K562 (cell line): ENCODE results near the gene UPF2. TPM values are rescaled to one million over a fixed set of nuclear protein-coding genes. Genes with fewer than 3 reads are reported as not detected.

ENCODE experiments used
- ARID1B ChIP-seq: fragments of 450-650 bp; IDR thresholded peaks from 2 replicates; pipeline ENCODE4 v1.6.1; 2016; ENCODE audit warnings: antibody characterized with exemption, mild to moderate bottlenecking, inconsistent platforms
- CBFA2T2 ChIP-seq: fragments of 450-650 bp; conservative IDR thresholded peaks from 2 replicates; pipeline ENCODE4 v1.6.1; 2017; ENCODE audit warnings: mild to moderate bottlenecking
- ETV1 ChIP-seq: fragments of 450-650 bp; conservative IDR thresholded peaks from 2 replicates; pipeline ENCODE4 v1.6.1; 2016; ENCODE audit warnings: missing genetic modification characterization, control low read depth, low read depth, missing compliant biosample characterization
- HDAC2 ChIP-seq: fragments of 450-650 bp; IDR thresholded peaks from 2 replicates; pipeline ENCODE4 v1.6.1; 2016; ENCODE audit warnings: mild to moderate bottlenecking
- HLTF ChIP-seq: fragments of 450-650 bp; IDR thresholded peaks from 2 replicates; pipeline ENCODE4 v1.6.1; 2016
- KLF16 ChIP-seq: IDR thresholded peaks from 2 replicates; pipeline ENCODE4 v1.6.1; 2016; ENCODE audit warnings: antibody characterized with exemption
- MEIS2 ChIP-seq: fragments of 450-650 bp; IDR thresholded peaks from 2 replicates; pipeline ENCODE4 v1.6.1; 2014; ENCODE audit warnings: mild to moderate bottlenecking; ENCODE audit not compliant: partially characterized antibody
- MTA3 ChIP-seq: fragments of 450-650 bp; formaldehyde crosslinking; IDR thresholded peaks from 2 replicates; pipeline ENCODE4 v1.6.1; 2017; ENCODE audit warnings: mild to moderate bottlenecking, borderline replicate concordance
- NFATC3 ChIP-seq: fragments of 450-650 bp; IDR thresholded peaks from 2 replicates; pipeline ENCODE4 v1.6.1; 2017; ENCODE audit warnings: mild to moderate bottlenecking
- NFE2 ChIP-seq: IDR thresholded peaks from 2 replicates; pipeline ENCODE4 v1.6.1; 2014; ENCODE audit warnings: antibody characterized with exemption, low read depth
- PCBP2 ChIP-seq: fragments of 200-400 bp; formaldehyde crosslinking; IDR thresholded peaks from 2 replicates; pipeline ENCODE4 v1.6.1; 2018; ENCODE audit warnings: low read length, low read depth, mild to moderate bottlenecking, moderate library complexity; ENCODE audit not compliant: poor library complexity, severe bottlenecking
- PHF20 ChIP-seq: fragments of 450-650 bp; IDR thresholded peaks from 2 replicates; pipeline ENCODE4 v1.6.1; 2018; ENCODE audit not compliant: partially characterized antibody
- PHF21A ChIP-seq: fragments of 450-650 bp; IDR thresholded peaks from 2 replicates; pipeline ENCODE4 v1.6.1; 2017; ENCODE audit warnings: low read depth, borderline replicate concordance
- POLR3A ChIP-seq: IDR thresholded peaks from 2 replicates; pipeline ENCODE4 v1.6.1; 2011; ENCODE audit warnings: borderline replicate concordance, mild to moderate bottlenecking, moderate library complexity; ENCODE audit not compliant: insufficient read length, insufficient read depth; ENCODE audit errors: extremely low read depth
- PTRF ChIP-seq: fragments of 450-650 bp; IDR thresholded peaks from 2 replicates; pipeline ENCODE4 v1.6.1; 2016; ENCODE audit warnings: mild to moderate bottlenecking, missing genetic modification characterization, missing compliant biosample characterization
- RCOR1 ChIP-seq, 2 experiments: IDR thresholded peaks; 2 replicates each; pipeline ENCODE4 v1.6.1; 2012; ENCODE audit warnings: low read depth in 2 of 2, low read length in 2 of 2, borderline replicate concordance in 1 of 2, improper control_type of control experiment in 1 of 2
- STAT5B ChIP-seq: fragments of 250-450 bp; sonication (Bioruptor Pico); IDR thresholded peaks from 2 replicates; pipeline ENCODE4 v1.8.0; 2021; ENCODE audit warnings: mild to moderate bottlenecking, inconsistent platforms
- ZBTB40 ChIP-seq, 2 experiments: fragments of 450-650 bp in 1 of 2; sonication (generic) in 1 of 2; formaldehyde crosslinking in 1 of 2; IDR thresholded peaks; 2 replicates each; pipeline versions ENCODE4 v1.7.1 to v1.9.0; 2016 to 2022; ENCODE audit warnings: inconsistent platforms in 1 of 2, mild to moderate bottlenecking in 1 of 2, missing genetic modification reagents in 1 of 2
- ZC3H4 ChIP-seq: sonication (generic); formaldehyde crosslinking; IDR thresholded peaks from 2 replicates; pipeline ENCODE4 v1.9.0; 2021; ENCODE audit warnings: missing genetic modification reagents, borderline replicate concordance
- ZNF121 ChIP-seq: sonication (generic); formaldehyde crosslinking; conservative IDR thresholded peaks from 2 replicates; pipeline ENCODE4 v1.8.0; 2022; ENCODE audit warnings: missing genetic modification reagents
- ZNF217 ChIP-seq: sonication (generic); formaldehyde crosslinking; IDR thresholded peaks from 2 replicates; pipeline ENCODE4 v1.8.0; 2022; ENCODE audit warnings: mild to moderate bottlenecking, missing genetic modification reagents
- polyA plus RNA-seq, 8 experiments: library from polyadenylated mRNA; depleted of rRNA in 4 of 8; stranded (reverse) in 5 of 8; unstranded in 3 of 8; fragments of >200 nt; fragmentation: Nextera tagmentation in 2 of 8; fragmentation: Illumina TruSeq in 1 of 8; extraction: Ambion mirVana in 2 of 8; extraction: Trizol in 1 of 8; gene quantifications; 2 replicates each; pipeline versions ENCODE4 v1.2.1 to v1.2.3, GENCODE V29; 2011 to 2014; ENCODE audit warnings: inconsistent platforms in 1 of 8, missing spikeins in 1 of 8
- total RNA-seq, 7 experiments: library from RNA; depleted of rRNA in 6 of 7; stranded (reverse); fragments of >200 nt in 6 of 7; fragmentation: Illumina TruSeq in 2 of 7; extraction: Trizol in 2 of 7; gene quantifications; 2 replicates each; pipeline versions ENCODE4 v1.2.1 to v1.2.3, GENCODE V29; 2011 to 2021; ENCODE audit warnings: low replicate concordance in 1 of 7

UPF2 gene
- total and polyA plus RNA-seq, 9 of the 15 experiments (the other 6 are each of a cell fraction or from before 2014, with no cell fraction given), result 13.9 to 37.7 (median 23.7) TPM

GRCh38 chr10:11901833-11902475 lies 140.7 kb downstream of the UPF2 start (continued):
- no peak for TF ChIP-seq POLR3A
- TF ChIP-seq NFATC3, result peak; percentile 87; the same call in 1 of the 2 replicates
- TF ChIP-seq ZC3H4 (CRISPR knock-in tag), result no peak
- TF ChIP-seq HDAC2, result no peak
- TF ChIP-seq STAT5B (CRISPR knock-in tag), result no peak
- TF ChIP-seq PHF20, result no peak
- no peak for TF ChIP-seq HLTF
- TF ChIP-seq CBFA2T2, result no peak
- TF ChIP-seq KLF16, result no peak
- peak; percentile 66 for TF ChIP-seq ARID1B
- no peak for TF ChIP-seq PHF21A
- TF ChIP-seq RCOR1 (IDR thresholded peaks at IDR 0.05; ENCODE audit: borderline replicate concordance in 1 of 2, low read depth in 2 of 2, low read length in 2 of 2), result peak in 1 of 2 experiments; percentile 26; a peak in 2 of 4 replicates
- TF ChIP-seq ETV1 (tag), result no peak
- no peak for TF ChIP-seq PTRF (tag)
- TF ChIP-seq ZBTB40 (IDR thresholded peaks at IDR 0.05), result 0 out of 2 replicates have a peak, but pooled peaks have one; percentile 26
- no peak for TF ChIP-seq ZBTB40 (CRISPR knock-in tag; IDR thresholded peaks at IDR 0.05)
- TF ChIP-seq PCBP2, result no peak
- 0 out of 2 replicates have a peak, but pooled peaks have one; percentile 39 for TF ChIP-seq MTA3
- TF ChIP-seq NFE2, result no peak
- TF ChIP-seq ZNF217, result no peak
- TF ChIP-seq MEIS2, result peak; percentile 40
- no peak for TF ChIP-seq ZNF121 (CRISPR knock-in tag)
